Measurements from ENCODE around the gene ATP5F1D. TPM values are rescaled to one million over a fixed set of nuclear protein-coding genes. Genes with fewer than 3 reads are reported as not detected.

The ATP5F1D gene
- total and polyA plus RNA-seq, 2 of the 13 experiments (the other 11 are each of a cell fraction or from before 2014, with no cell fraction given) = 39.4 to 78.7 TPM

- TF ChIP-seq HBP1 (CRISPR knock-in tag; IDR thresholded peaks at IDR 0.05; ENCODE audit: low read depth) (peak; percentile 82; the same call in 1 of the 2 replicates), NR0B2 (CRISPR knock-in tag; IDR thresholded peaks at IDR 0.05) (no peak; the same call in 1 of the 2 replicates), NFKB2 (CRISPR knock-in tag; IDR thresholded peaks at IDR 0.05; ENCODE audit: borderline replicate concordance) (peak; percentile 61), ZBTB25 (CRISPR knock-in tag; IDR thresholded peaks at IDR 0.05) (no peak), TRIM22 (IDR thresholded peaks at IDR 0.05) (no peak), KMT2A (CRISPR knock-in tag; IDR thresholded peaks at IDR 0.05) (no peak), CBX1 (IDR thresholded peaks at IDR 0.05; ENCODE audit: low read depth) (no peak), RARA (CRISPR knock-in tag; IDR thresholded peaks at IDR 0.05) (peak; percentile 54; the same call in 1 of the 2 replicates), GTF3A (CRISPR knock-in tag; conservative IDR thresholded peaks at IDR 0.05) (no peak), ZSCAN20 (CRISPR knock-in tag; IDR thresholded peaks at IDR 0.05; ENCODE audit: borderline replicate concordance) (no peak), SATB2 (CRISPR knock-in tag; IDR thresholded peaks at IDR 0.05) (no peak), CCDC6 (CRISPR knock-in tag; IDR thresholded peaks at IDR 0.05) (no peak), GPBP1L1 (CRISPR knock-in tag; IDR thresholded peaks at IDR 0.05) (no peak), SYNCRIP (IDR thresholded peaks at IDR 0.05; ENCODE audit: insufficient read depth, low read depth, low read length) (no peak), MAX (IDR thresholded peaks at IDR 0.05) (peak; percentile 82), ARNT (IDR thresholded peaks at IDR 0.05) (no peak), IRF9 (CRISPR knock-in tag; IDR thresholded peaks at IDR 0.05; ENCODE audit: borderline replicate concordance) (no peak), SMC3 (IDR thresholded peaks at IDR 0.05; ENCODE audit: low read length) (no peak), ZFP41 (CRISPR knock-in tag; IDR thresholded peaks at IDR 0.05; ENCODE audit: borderline replicate concordance) (peak; percentile 10; the same call in 1 of the 2 replicates), GATAD2A (CRISPR knock-in tag; IDR thresholded peaks at IDR 0.05) (peak; percentile 34), THAP8 (CRISPR knock-in tag; IDR thresholded peaks at IDR 0.05; ENCODE audit: borderline replicate concordance) (no peak)
Observed at GRCh38 chr19:1284293-1284978, 42.9 kb downstream of the ATP5F1D start (continued).

All from HepG2 (cell line).